KG1 (cell line): ENCODE results near the gene TASP1.
"Not testable (repeated sequence)": the region's sequence is repeated elsewhere in the genome, so short reads cannot be mapped to it uniquely, and the experiment has no call there.

Source experiments
- DNase-seq: peaks from one replicate; lab custom pipeline; 2025; lab: John Stamatoyannopoulos, UW

TASP1 gene

GRCh38 chr20:13648291-13649228 lies 9.8 kb upstream of the TASP1 start:
- no peak for DNase-seq

- no peak for DNase-seq
These were observed 5.3 kb upstream of the TASP1 start for GRCh38 chr20:13644010-13644409.

- DNase-seq: no peak
These were observed 392 bp upstream of the TASP1 start for GRCh38 chr20:13639150-13639497.

GRCh38 chr20:13638162-13638495 lies 603 bp downstream of the TASP1 start:
- DNase-seq: no peak

DNA sequence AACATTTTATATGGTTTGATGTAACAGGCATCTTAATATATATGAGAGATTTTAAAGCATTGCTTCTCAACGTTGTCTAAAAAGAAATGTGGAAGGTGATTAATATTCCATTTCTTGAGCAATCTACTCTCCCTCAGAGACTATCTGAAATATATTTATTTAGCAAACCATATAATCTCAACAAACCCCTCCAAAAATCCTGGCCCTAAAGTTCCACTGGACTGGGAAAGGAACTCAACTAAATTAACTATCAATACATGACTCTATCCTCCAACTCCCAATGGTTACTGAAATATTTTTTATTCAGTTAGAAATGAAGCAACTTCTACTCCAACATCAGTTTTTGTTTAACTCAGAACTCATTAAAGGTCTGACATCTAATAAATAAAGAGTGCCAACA lies 6.3 kb downstream of the TASP1 start:
- DNase-seq: no peak

- not testable (repeated sequence) for DNase-seq
These were observed 11.2 kb downstream of the TASP1 start for GRCh38 chr20:13627525-13627924.

DNA sequence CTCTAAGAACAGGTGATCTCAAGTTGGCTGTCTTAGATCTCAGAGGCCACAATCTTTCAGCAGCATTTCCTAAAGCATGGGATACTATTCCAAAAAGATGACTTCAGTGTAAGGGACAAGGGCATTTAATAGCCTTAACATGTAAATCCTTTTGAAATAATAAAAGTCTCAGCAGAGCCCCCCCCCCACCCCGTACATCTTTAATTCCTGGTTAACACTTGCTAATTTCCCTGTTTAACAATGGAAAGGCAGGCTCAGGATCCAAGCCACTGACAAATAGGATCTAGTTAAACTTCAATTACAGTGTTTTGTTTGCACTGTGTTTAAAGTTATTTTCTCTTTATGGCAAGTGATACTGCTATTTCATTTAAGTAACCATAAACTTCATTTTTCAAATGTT lies 12.0 kb downstream of the TASP1 start:
- DNase-seq: no peak

- DNase-seq: no peak
These were observed 13.3 kb downstream of the TASP1 start for GRCh38 chr20:13625304-13625979.

DNA sequence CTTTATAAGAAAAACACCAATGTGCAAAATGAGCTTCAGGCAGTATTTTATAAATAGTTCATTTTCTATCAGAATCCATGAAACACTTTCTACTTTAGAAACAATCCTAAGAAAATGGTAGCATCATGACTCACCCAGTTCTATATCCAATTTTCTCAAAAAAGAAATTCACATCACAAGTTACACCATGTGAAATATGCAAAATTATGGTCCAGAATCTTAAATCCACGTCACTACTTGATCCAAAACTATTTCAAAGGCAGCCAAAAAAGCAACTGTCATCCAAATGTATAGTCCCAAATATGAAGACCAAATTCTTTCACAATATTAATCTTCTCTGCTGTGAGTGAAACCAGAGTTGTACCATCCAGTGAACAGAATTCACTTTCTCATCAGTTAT lies 19.3 kb downstream of the TASP1 start:
- DNase-seq: not testable (repeated sequence)

- not testable (repeated sequence) for DNase-seq
These were observed 20.3 kb downstream of the TASP1 start for GRCh38 chr20:13618456-13618855.

DNA sequence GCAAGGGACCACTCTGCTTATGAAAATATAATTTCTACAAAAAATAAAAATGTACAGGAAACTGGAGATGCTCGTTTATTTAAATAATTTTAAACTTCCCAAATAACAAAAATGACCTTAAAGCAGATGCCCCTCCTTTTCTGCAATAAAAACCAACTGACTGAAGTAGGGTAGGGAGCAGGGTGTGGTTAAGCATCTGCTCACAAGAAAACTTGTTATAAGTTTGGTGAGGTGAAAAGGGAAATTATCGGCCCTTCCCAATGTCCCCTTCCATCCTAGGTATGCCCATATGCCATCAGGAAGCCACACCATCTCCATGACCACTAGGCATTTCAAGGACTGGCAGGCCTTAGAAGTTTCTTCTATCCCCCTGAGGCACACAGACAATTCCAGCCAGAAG lies 21.1 kb downstream of the TASP1 start:
- DNase-seq: not testable (repeated sequence)

- DNase-seq: not testable (repeated sequence)
These were observed 22.0 kb downstream of the TASP1 start for GRCh38 chr20:13616713-13617112.

DNA sequence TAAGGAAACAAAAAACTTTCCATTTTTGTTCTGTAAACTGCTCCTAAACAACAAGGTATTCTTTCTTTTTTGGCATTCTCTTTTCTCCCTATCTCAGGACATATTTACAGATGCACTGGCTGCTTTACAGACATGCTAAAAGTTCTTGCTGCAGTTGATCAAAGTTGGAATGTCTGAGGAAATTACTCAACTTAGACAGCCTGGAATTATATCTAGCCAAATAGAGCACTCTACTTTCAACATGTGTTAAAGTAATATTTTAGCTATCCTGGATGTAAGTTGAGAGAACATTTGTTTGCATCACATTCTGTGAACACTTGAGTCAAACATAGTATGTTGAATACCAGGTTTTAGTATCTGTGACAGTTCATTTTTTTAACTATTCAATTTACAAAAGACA lies 24.8 kb downstream of the TASP1 start:
- no peak for DNase-seq

GRCh38 chr20:13611611-13612125 lies 27.1 kb downstream of the TASP1 start:
- no peak for DNase-seq

DNA sequence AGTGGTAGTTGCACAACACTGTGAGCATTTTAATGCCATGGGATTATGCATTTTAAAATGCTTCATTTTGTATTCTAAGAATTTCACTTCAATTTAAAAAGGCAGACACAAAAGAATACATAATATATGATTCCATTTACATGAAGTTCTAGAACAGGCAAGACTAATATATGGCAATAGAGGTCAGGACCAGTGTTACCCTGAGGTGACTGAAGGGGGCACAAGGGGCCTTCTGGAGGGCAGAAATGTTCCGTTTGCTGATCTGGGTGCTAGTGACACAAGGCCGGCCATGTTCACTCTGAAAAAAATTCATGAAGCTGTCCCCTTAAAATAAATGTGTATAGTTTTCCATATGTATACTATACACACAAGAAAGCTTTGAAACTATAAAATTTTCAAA lies 28.5 kb downstream of the TASP1 start:
- DNase-seq: no peak

DNA sequence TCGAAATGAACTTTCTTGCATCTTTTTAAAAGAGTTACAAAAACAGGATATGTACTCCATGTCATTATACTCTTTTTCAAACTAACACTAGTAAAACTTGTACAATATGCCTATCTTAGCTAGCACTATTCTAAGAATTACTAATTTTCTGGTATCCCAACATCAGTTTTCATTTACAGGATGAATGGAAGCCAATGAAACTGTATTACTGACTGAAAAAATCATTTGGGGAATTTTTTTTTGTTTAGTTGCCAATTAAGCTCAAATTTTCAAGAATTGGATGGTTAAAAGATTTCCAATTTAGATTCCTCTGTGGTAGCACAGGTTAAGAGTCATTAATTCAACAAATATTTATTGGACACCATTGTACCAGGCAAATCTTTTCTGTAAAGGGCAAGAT lies 30.7 kb downstream of the TASP1 start:
- DNase-seq: no peak

DNA sequence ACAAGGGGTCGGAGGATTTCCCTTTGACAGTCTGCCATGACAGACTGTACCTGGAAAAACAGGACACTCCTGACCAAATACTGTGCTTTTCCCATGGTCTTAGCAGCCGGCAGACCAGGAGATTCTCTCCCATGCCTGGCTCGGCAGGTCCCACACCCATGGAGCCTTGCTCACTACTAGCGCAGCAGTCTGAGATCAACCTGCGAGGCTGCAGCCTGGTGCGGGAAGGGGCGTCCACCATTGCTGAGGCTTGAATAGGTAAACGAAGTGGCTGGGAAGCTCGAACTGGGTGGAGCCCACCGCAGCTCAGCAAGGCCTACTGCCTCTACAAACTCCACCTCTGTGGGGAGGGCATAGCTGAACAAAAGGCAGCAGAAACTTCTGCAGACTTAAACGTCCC lies 45.3 kb downstream of the TASP1 start:
- DNase-seq: not testable (repeated sequence)

DNA sequence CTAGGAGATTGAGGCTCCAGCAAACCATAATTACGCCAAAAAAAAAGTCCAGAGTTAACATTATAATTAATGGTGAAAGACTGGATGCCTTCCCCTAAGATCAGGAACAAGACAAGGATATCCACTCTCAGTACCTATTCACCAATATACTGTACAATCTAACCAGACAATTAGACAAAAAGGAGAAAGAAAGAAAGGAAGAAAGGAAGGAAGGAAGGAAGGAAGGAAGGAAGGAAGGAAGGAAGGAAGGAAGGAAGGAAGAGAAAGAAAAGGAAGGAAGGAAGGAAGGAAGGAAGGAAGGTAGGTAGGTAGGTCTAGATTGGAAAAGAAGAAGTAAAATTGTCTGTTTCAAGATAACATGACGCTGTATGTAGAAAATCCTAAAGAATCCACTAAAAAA lies 50.7 kb downstream of the TASP1 start:
- no peak for DNase-seq

- DNase-seq: no peak
These were observed 51.4 kb downstream of the TASP1 start for GRCh38 chr20:13587370-13587769.

DNA sequence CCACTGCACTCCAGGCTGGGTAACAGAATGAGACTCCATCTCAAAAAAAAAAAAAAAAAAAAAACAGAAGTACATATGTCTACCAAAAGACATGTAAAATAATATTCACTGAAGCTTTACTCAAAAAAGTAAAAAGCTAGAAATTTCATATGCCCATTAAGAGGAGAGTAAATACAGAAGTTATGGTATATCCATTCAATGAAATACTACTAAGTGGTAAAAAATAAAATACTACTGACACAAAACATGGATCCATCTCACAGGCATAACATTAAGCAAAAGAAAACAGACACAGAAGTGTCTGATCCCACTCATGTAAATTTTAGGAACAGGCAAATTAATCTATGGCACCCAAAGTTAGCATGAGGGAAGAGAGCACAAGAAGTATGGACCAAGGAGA lies 52.6 kb downstream of the TASP1 start:
- no peak for DNase-seq

DNA sequence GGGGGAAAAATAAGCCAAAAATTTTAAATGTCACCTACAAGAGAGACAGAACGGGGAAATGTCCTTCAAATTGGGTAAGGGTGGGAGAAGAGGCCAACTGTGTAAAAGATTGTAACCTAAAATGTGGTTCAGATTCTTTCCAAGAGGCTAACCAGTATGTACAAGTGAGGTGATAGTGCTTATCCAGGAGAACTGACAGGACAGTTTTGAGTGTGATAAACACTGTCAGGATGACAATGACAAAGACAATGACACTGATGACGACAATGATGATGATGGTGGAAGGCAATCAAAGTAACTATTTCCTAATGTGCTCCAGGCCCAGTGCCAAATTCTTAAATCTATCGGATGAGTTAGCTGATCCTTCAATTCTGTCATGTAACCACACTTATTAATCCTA lies 57.3 kb downstream of the TASP1 start:
- DNase-seq: no peak

GRCh38 chr20:13580707-13581106 lies 58.0 kb downstream of the TASP1 start:
- DNase-seq: no peak

GRCh38 chr20:13574071-13574470 lies 64.7 kb downstream of the TASP1 start:
- no peak for DNase-seq
